K562 (cell line): ENCODE measurements around the gene TNFAIP3. TPM values are rescaled to one million over a fixed set of nuclear protein-coding genes. Genes with fewer than 3 reads are reported as not detected.
A peak's percentile ranks its signal among the peaks of the same experiment; 100 is the strongest.

ENCODE experiments used
- ATAC-seq: fragments of 200-7000 bp; cut with Tn5 transposase; 3 replicates; pipeline ENCODE4 v1.9.1; 2020; ENCODE audit warnings: moderate library complexity
- BruUV-seq: library from RNA; stranded (reverse); fragments of 400-500 nt; replicated peaks from 2 replicates; lab custom pipeline; 2021; lab: Mats Ljungman, UMichigan
- CTCF ChIA-PET: fragments of 300-600 bp; formaldehyde crosslinking; extraction: SDS; loops from one replicate; lab custom pipeline; 2021; ENCODE audit warnings: low intra/inter-chr PET ratio; lab: Yijun Ruan, JAX
- POLR2A ChIA-PET: fragments of 300-600, 350-650 bp; sonication (Branson Sonifier 250); formaldehyde crosslinking; extraction: SDS; loops from one replicate; lab custom pipeline; 2021; ENCODE audit warnings: antibody characterized with exemption, inconsistent platforms; lab: Yijun Ruan, JAX
- DNase-seq, 4 experiments: peaks; one replicate each; pipeline versions ENCODE4 v3.0.0 to v3.0.0-alpha.2; 2011 to 2018; ENCODE audit warnings: low spot score in 3 of 4, mixed read lengths in 3 of 4; ENCODE audit errors: extremely low read depth in 1 of 4
- FAIRE-seq: peaks from 2 replicates; lab custom pipeline; 2011; peaks lifted over from hg19 to GRCh38; lab: Jason Lieb, UNC
- H2AFZ ChIP-seq: 2 replicates; pipeline ENCODE4 v1.6.0; 2011; ENCODE audit warnings: low read depth, low read length, control low read depth, inconsistent platforms
- H3K27ac ChIP-seq: fragments of 200-600 bp; 3 replicates; pipeline ENCODE4 v1.8.0; 2011; ENCODE audit warnings: low read depth, mild to moderate bottlenecking, control low read depth, inconsistent platforms, low read length, moderate library complexity, mixed read lengths; ENCODE audit errors: extremely low read depth
- H3K27me3 ChIP-seq, 2 experiments: fragments of 300-600 bp in 1 of 2; 2 replicates in 1 of 2; 3 replicates in 1 of 2; pipeline versions ENCODE4 v1.6.0 to v1.8.0; 2011; ENCODE audit warnings: inconsistent platforms in 2 of 2, low read length in 2 of 2, mild to moderate bottlenecking in 1 of 2, mixed read lengths in 1 of 2, moderate library complexity in 1 of 2; ENCODE audit not compliant: control insufficient read depth in 2 of 2, insufficient read depth in 2 of 2
- H3K36me3 ChIP-seq: fragments of 300-600 bp; 3 replicates; pipeline ENCODE4 v1.8.0; 2011; ENCODE audit warnings: mild to moderate bottlenecking, low read length, inconsistent platforms; ENCODE audit not compliant: control insufficient read depth, insufficient read depth
- H3K4me1 ChIP-seq, 2 experiments: fragments of 200-600 bp in 1 of 2; replicated peaks in 1 of 2; 2 replicates in 1 of 2; 3 replicates in 1 of 2; pipeline versions ENCODE4 v1.5.1 to v1.8.0; 2011; ENCODE audit warnings: inconsistent platforms in 2 of 2, low read length in 2 of 2, mild to moderate bottlenecking in 1 of 2, mixed read lengths in 1 of 2, moderate library complexity in 1 of 2; ENCODE audit not compliant: control insufficient read depth in 2 of 2, insufficient read depth in 2 of 2
- H3K4me2 ChIP-seq: 2 replicates; pipeline ENCODE4 v1.6.1; 2011; ENCODE audit warnings: low read length, control low read depth, inconsistent platforms, mixed read lengths; ENCODE audit not compliant: insufficient read depth
- H3K4me3 ChIP-seq: fragments of 200-600 bp; sonication (generic), shearing (Covaris generic); 2 replicates; pipeline ENCODE4 v1.5.1; 2016; ENCODE audit warnings: control low read depth, inconsistent platforms
- H3K79me2 ChIP-seq: fragments of 200-600 bp; 3 replicates; pipeline ENCODE4 v1.8.0; 2011; ENCODE audit warnings: low read length, inconsistent platforms; ENCODE audit not compliant: control insufficient read depth, insufficient read depth
- H3K9ac ChIP-seq, 2 experiments: 2 replicates each; pipeline versions ENCODE4 v1.6.0 to v1.6.1; 2011; ENCODE audit warnings: low read depth in 2 of 2, low read length in 2 of 2, control low read depth in 1 of 2, inconsistent platforms in 1 of 2, mild to moderate bottlenecking in 1 of 2, mixed read lengths in 1 of 2; ENCODE audit not compliant: insufficient read depth in 1 of 2
- H3K9me1 ChIP-seq: one replicate; pipeline ENCODE4 v1.6.0; 2011; ENCODE audit warnings: inconsistent platforms, mild to moderate bottlenecking, low read length, moderate library complexity; ENCODE audit not compliant: control insufficient read depth, insufficient read depth
- H3K9me3 ChIP-seq: replicated peaks from 2 replicates; pipeline ENCODE4 v1.5.1; 2011; ENCODE audit warnings: low read depth, low read length, inconsistent platforms; ENCODE audit not compliant: control insufficient read depth, insufficient read depth
- H4K20me1 ChIP-seq: replicated peaks from 2 replicates; pipeline ENCODE4 v1.6.1; 2011; ENCODE audit warnings: low read length, inconsistent platforms, mixed read lengths; ENCODE audit not compliant: control insufficient read depth, insufficient read depth
- CSDE1 ChIP-seq, 2 experiments: fragments of 450-650 bp; IDR thresholded peaks; 2 replicates each; pipeline ENCODE4 v1.6.1; 2016; ENCODE audit warnings: mild to moderate bottlenecking in 1 of 2
- ETV1 ChIP-seq: fragments of 450-650 bp; conservative IDR thresholded peaks from 2 replicates; pipeline ENCODE4 v1.6.1; 2016; ENCODE audit warnings: missing genetic modification characterization, control low read depth, low read depth, missing compliant biosample characterization
- HMG20B ChIP-seq: fragments of 250-450 bp; sonication (Bioruptor Pico); IDR thresholded peaks from 2 replicates; pipeline ENCODE4 v1.5.0; 2021; ENCODE audit warnings: mild to moderate bottlenecking
- HMGN3 ChIP-seq: IDR thresholded peaks from 2 replicates; pipeline ENCODE4 v1.6.1; 2011; ENCODE audit warnings: borderline replicate concordance, low read depth, mild to moderate bottlenecking, mixed read lengths, low read length; ENCODE audit not compliant: insufficient read length; ENCODE audit errors: extremely low read depth
- NCOA4 ChIP-seq: fragments of 450-650 bp; IDR thresholded peaks from 2 replicates; pipeline ENCODE4 v1.6.1; 2018; ENCODE audit warnings: mild to moderate bottlenecking; ENCODE audit not compliant: partially characterized antibody
- NR4A1 ChIP-seq, 2 experiments: fragments of 250-450 bp in 1 of 2; fragments of 450-650 bp in 1 of 2; sonication (Bioruptor Pico) in 1 of 2; IDR thresholded peaks; 2 replicates each; pipeline versions ENCODE4 v1.4.0 to v1.6.1; 2016 to 2020; ENCODE audit warnings: mild to moderate bottlenecking in 2 of 2, missing compliant biosample characterization in 1 of 2, missing genetic modification characterization in 1 of 2, moderate library complexity in 1 of 2
- PHB2 ChIP-seq: fragments of 450-650 bp; IDR thresholded peaks from 2 replicates; pipeline ENCODE4 v1.6.1; 2017; ENCODE audit warnings: low read depth
- SP1 ChIP-seq: sonication (generic); formaldehyde crosslinking; IDR thresholded peaks from 2 replicates; pipeline ENCODE4 v1.8.1; 2022; ENCODE audit warnings: mild to moderate bottlenecking, missing genetic modification reagents
- SRSF3 ChIP-seq: fragments of 200-400 bp; formaldehyde crosslinking; IDR thresholded peaks from 2 replicates; pipeline ENCODE4 v1.6.1; 2016; ENCODE audit warnings: mild to moderate bottlenecking, low read length, moderate library complexity; ENCODE audit not compliant: insufficient read depth
- ZBTB17 ChIP-seq: fragments of 450-650 bp; formaldehyde crosslinking; IDR thresholded peaks from 2 replicates; pipeline ENCODE4 v1.4.0; 2020; ENCODE audit warnings: mild to moderate bottlenecking
- WGBS: fragments of 100-300 bp; shearing (Covaris generic); methylation state at CpG from one replicate; pipeline ENCODE4 v1.1.6; 2016; ENCODE audit warnings: low coverage, mixed read lengths; ENCODE audit not compliant: insufficient coverage; ENCODE audit errors: missing lambda C conversion rate; 5-methylcytosine and 5-hydroxymethylcytosine counted together
- in situ Hi-C: fragments of 300-500 bp; cut with MboI; formaldehyde crosslinking; loops from 4 replicates; pipeline ENCODE4 v1.15.0; 2018; ENCODE audit warnings: inconsistent platforms, mixed read lengths
- intact Hi-C: fragments of 100-400 bp; cut with micrococcal nuclease; formaldehyde crosslinking; loops from 2 replicates; pipeline ENCODE4 v1.14.2; 2022
- polyA plus RNA-seq, 8 experiments: library from polyadenylated mRNA; depleted of rRNA in 4 of 8; stranded (reverse) in 5 of 8; unstranded in 3 of 8; fragments of >200 nt; fragmentation: Nextera tagmentation in 2 of 8; fragmentation: Illumina TruSeq in 1 of 8; extraction: Ambion mirVana in 2 of 8; extraction: Trizol in 1 of 8; gene quantifications; 2 replicates each; pipeline versions ENCODE4 v1.2.1 to v1.2.3, GENCODE V29; 2011 to 2014; ENCODE audit warnings: inconsistent platforms in 1 of 8, missing spikeins in 1 of 8
- total RNA-seq, 7 experiments: library from RNA; depleted of rRNA in 6 of 7; stranded (reverse); fragments of >200 nt in 6 of 7; fragmentation: Illumina TruSeq in 2 of 7; extraction: Trizol in 2 of 7; gene quantifications; 2 replicates each; pipeline versions ENCODE4 v1.2.1 to v1.2.3, GENCODE V29; 2011 to 2021; ENCODE audit warnings: low replicate concordance in 1 of 7
- TF ChIP-seq, protein P1 (sequence below): fragments of 450-650 bp; IDR thresholded peaks from 2 replicates; pipeline ENCODE4 v1.6.1; 2016; ENCODE audit warnings: missing biosample characterization, missing genetic modification characterization
- TF ChIP-seq, protein P2 (sequence below): fragments of 250-450 bp; sonication (Bioruptor Pico); IDR thresholded peaks from 2 replicates; pipeline ENCODE4 v1.9.0; 2021; ENCODE audit warnings: mild to moderate bottlenecking
- TF ChIP-seq, protein P3 (sequence below): sonication (generic); formaldehyde crosslinking; IDR thresholded peaks from 2 replicates; pipeline ENCODE4 v1.8.1; 2022; ENCODE audit warnings: missing genetic modification reagents
- TF ChIP-seq, protein P4 (sequence below): fragments of 450-650 bp; formaldehyde crosslinking; IDR thresholded peaks from 2 replicates; pipeline ENCODE4 v1.4.0; 2020; ENCODE audit warnings: mild to moderate bottlenecking, moderate library complexity

TNFAIP3 gene
- total and polyA plus RNA-seq, 9 of the 15 experiments (the other 6 are each of a cell fraction or from before 2014, with no cell fraction given), result 0.79 to 17.0 (median 6.4) TPM

DNA sequence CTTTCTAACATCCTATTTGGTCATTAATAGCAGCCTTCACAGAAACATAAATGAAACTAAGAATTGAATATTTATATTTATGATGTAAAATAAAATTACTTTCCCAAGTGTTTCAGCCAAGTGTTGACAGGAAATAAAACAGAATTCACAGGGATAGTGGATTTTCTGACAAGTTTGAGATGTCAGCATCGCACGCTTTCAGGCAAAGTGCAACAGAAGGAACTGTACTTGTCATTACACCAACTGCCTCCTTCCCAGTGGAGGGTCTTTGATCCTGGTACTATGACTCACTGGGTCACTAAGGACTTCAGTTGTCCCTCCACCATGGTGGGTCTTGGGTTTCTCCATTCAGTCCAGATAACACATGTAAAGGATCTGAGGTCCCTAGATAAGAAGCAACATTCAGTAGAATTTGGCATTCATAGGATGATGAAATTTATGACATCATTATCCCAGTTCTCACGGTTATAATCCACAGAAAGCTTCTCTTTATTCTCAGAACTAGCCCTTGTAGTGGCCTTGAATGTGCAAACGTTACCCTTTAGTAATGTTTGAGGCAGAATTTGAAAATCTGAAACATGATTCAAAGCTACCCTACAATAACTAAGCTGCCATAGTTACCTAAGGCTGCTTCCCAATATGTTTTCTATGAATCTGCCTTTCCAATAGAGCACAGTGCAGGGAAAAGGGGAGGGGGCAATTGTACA is 3.8 kb upstream of the TNFAIP3 start (continued):
- TF ChIP-seq, protein P1, sequence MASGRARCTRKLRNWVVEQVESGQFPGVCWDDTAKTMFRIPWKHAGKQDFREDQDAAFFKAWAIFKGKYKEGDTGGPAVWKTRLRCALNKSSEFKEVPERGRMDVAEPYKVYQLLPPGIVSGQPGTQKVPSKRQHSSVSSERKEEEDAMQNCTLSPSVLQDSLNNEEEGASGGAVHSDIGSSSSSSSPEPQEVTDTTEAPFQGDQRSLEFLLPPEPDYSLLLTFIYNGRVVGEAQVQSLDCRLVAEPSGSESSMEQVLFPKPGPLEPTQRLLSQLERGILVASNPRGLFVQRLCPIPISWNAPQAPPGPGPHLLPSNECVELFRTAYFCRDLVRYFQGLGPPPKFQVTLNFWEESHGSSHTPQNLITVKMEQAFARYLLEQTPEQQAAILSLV, result peak; percentile 53; the same call in 1 of the 2 replicates
- peak in 1 of 2 experiments; percentile 33; a peak in 1 of 4 replicates for TF ChIP-seq CSDE1 (IDR thresholded peaks at IDR 0.05)
- TF ChIP-seq SP1 (CRISPR knock-in tag), result peak; percentile 71
- TF ChIP-seq, all 486 proteins: peak for 181

DNA sequence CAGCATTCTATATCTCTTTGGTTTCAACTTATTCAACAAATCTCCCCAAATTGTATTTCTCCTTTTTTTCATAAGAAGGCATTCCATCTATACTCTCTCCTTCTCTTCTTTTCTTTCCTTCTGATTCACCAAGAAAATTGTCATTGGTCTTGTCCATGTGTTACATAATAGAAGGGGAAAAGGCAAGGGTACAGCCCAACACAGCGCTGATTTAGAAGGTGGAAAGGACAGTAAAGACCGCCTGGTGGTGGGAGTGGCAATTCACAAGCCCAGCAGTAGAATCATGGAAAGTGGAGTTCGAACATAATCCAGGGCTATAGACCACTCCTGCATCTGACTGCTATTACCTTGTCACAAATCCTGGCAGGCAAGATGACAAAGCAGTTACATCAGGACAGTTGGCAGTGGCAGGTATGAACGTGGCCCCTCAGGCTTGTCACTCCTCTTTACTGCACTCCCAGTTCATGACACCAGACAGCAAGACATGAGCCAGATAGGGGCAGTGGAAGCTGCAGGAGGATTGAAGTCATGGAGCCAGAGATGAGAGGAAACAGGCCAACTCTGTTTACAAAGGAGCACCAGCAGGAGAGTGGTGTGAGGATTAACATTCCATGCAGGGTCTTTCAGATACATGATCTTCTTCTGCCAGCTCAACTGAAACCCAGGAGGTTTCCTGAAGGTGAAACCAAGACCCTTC is 2.1 kb upstream of the TNFAIP3 start:
- Histone ChIP-seq H3K4me1 (peaks cover 34 to 75% of the 10 kb centered on the region in 2 experiments), H3K9ac (peak overlapping the region; percentile 29 to 87; a peak in 3 of 4 replicates), H3K27ac (peak overlapping the region; percentile 96), H3K27me3 (no peaks in the 10 kb centered on the region), H4K20me1 (no peaks in the 10 kb centered on the region), H3K9me1 (no peaks in the 10 kb centered on the region), H3K4me3 (no peak overlapping the region; the same call in 1 of the 2 replicates), H3K9me3 (no peaks in the 10 kb centered on the region), H3K36me3 (no peaks in the 10 kb centered on the region), H2AFZ (peak overlapping the region; percentile 94), H3K79me2 (peaks cover 31% of the 10 kb centered on the region), H3K4me2 (peak overlapping the region; percentile 95)
- no TSS peak for BruUV-seq
- 1% methylated on average over 4 of the region's 4 CpGs for WGBS
- ChIA-PET CTCF (interaction anchor here (0.7 to 1.1 kb wide), 2 partner anchors 66 to 157 kb away, joined by 3 to 4 read pairs; no protein-coding TSS in a partner anchor), POLR2A (interaction anchor here (0.6 to 2.5 kb wide), 7 partner anchors 14 to 167 kb away, joined by 3 to 7 read pairs (median 3); no protein-coding TSS in a partner anchor)
- DNase-seq (peak in 1 of 4 experiments; percentile 80), FAIRE-seq (peak; percentile 74), ATAC-seq (peak; percentile 37)
- in situ Hi-C loops, result loop anchor here (5.0 kb wide), 3 partner anchors 68 to 158 kb away; no protein-coding TSS in a partner anchor
- intact Hi-C loops, result loop anchor here (5.0 kb wide), 2 partner anchors 38 to 242 kb away; partner anchors contain the start of gene PERP
- TF ChIP-seq, protein P2, sequence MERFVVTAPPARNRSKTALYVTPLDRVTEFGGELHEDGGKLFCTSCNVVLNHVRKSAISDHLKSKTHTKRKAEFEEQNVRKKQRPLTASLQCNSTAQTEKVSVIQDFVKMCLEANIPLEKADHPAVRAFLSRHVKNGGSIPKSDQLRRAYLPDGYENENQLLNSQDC (CRISPR knock-in tag), result no peak
- TF ChIP-seq HMG20B (no peak), NCOA4 (no peak), HMGN3 (no peak), PHB2 (no peak), ETV1 (tag) (no peak), NR4A1 (CRISPR knock-in tag; IDR thresholded peaks at IDR 0.05) (no peak), NR4A1 (tag; IDR thresholded peaks at IDR 0.05) (peak; percentile 31; the same call in 1 of the 2 replicates), SRSF3 (no peak), ZBTB17 (CRISPR knock-in tag) (peak; percentile 59; the same call in 1 of the 2 replicates)
- TF ChIP-seq, protein P3, sequence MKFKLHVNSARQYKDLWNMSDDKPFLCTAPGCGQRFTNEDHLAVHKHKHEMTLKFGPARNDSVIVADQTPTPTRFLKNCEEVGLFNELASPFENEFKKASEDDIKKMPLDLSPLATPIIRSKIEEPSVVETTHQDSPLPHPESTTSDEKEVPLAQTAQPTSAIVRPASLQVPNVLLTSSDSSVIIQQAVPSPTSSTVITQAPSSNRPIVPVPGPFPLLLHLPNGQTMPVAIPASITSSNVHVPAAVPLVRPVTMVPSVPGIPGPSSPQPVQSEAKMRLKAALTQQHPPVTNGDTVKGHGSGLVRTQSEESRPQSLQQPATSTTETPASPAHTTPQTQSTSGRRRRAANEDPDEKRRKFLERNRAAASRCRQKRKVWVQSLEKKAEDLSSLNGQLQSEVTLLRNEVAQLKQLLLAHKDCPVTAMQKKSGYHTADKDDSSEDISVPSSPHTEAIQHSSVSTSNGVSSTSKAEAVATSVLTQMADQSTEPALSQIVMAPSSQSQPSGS (CRISPR knock-in tag), result no peak
- TF ChIP-seq, protein P4, sequence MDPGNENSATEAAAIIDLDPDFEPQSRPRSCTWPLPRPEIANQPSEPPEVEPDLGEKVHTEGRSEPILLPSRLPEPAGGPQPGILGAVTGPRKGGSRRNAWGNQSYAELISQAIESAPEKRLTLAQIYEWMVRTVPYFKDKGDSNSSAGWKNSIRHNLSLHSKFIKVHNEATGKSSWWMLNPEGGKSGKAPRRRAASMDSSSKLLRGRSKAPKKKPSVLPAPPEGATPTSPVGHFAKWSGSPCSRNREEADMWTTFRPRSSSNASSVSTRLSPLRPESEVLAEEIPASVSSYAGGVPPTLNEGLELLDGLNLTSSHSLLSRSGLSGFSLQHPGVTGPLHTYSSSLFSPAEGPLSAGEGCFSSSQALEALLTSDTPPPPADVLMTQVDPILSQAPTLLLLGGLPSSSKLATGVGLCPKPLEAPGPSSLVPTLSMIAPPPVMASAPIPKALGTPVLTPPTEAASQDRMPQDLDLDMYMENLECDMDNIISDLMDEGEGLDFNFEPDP, result no peak
